CD8-positive, alpha-beta memory T cell (primary cell): ENCODE results near the gene THEMIS. TPM values are rescaled to one million over a fixed set of nuclear protein-coding genes. Genes with fewer than 3 reads are reported as not detected.
"Not testable (repeated sequence)": the region's sequence is repeated elsewhere in the genome, so short reads cannot be mapped to it uniquely, and the experiment has no call there.

Source experiments
- CTCF ChIA-PET: fragments of 350-600 bp; sonication (Branson Sonifier 250); formaldehyde crosslinking; loops from one replicate; lab custom pipeline; 2021; ENCODE audit warnings: antibody characterized with exemption; lab: Charles Lee
- POLR2A ChIA-PET: fragments of 350-600 bp; sonication (Branson Sonifier 250); formaldehyde crosslinking; loops from one replicate; lab custom pipeline; 2021; ENCODE audit warnings: antibody characterized with exemption; lab: Charles Lee
- DNase-seq, 5 donors: peaks; one replicate each; pipeline versions ENCODE4 v3.0.0 to v3.0.0-alpha.2; 2020 to 2022; ENCODE audit warnings: mixed read lengths in 1 of 5
- H3K27ac ChIP-seq: one replicate; pipeline ENCODE4 v1.7.0; 2013; ENCODE audit warnings: low read depth, mild to moderate bottlenecking, low read length, moderate library complexity
- H3K27me3 ChIP-seq: 2 replicates; pipeline ENCODE4 v1.7.0; 2013; ENCODE audit warnings: low read length, mild to moderate bottlenecking; ENCODE audit not compliant: insufficient read depth, poor library complexity, severe bottlenecking
- H3K36me3 ChIP-seq: 2 replicates; pipeline ENCODE4 v1.7.0; 2013; ENCODE audit warnings: mild to moderate bottlenecking, low read length, moderate library complexity; ENCODE audit not compliant: insufficient read depth
- H3K4me1 ChIP-seq: 2 replicates; pipeline ENCODE4 v1.7.0; 2013; ENCODE audit warnings: mild to moderate bottlenecking, low read length, moderate library complexity; ENCODE audit not compliant: insufficient read depth
- H3K4me3 ChIP-seq: 2 replicates; pipeline ENCODE4 v1.7.0; 2013; ENCODE audit warnings: mild to moderate bottlenecking, low read length
- H3K9me3 ChIP-seq: 2 replicates; pipeline ENCODE4 v1.7.0; 2013; ENCODE audit warnings: mild to moderate bottlenecking, low read length
- H3K27ac Mint-ChIP-seq, 8 donors: one replicate each; pipeline ENCODE4 v1.8.0; 2020 to 2021; ENCODE audit warnings: mixed read lengths in 8 of 8, mild to moderate bottlenecking in 6 of 8, inconsistent platforms in 3 of 8, moderate library complexity in 3 of 8
- H3K27me3 Mint-ChIP-seq, 2 donors: one replicate each; pipeline ENCODE4 v1.8.0; 2020 to 2021; ENCODE audit warnings: mixed read lengths in 2 of 2, mild to moderate bottlenecking in 1 of 2, moderate library complexity in 1 of 2
- H3K36me3 Mint-ChIP-seq, 3 donors: one replicate each; pipeline ENCODE4 v1.8.0; 2020 to 2021; ENCODE audit warnings: mixed read lengths in 3 of 3, inconsistent platforms in 1 of 3, mild to moderate bottlenecking in 1 of 3
- H3K4me1 Mint-ChIP-seq, 3 donors: one replicate each; pipeline ENCODE4 v1.8.0; 2020 to 2021; ENCODE audit warnings: mixed read lengths in 3 of 3, inconsistent platforms in 1 of 3, mild to moderate bottlenecking in 1 of 3
- H3K4me3 Mint-ChIP-seq, 7 donors: one replicate each; pipeline ENCODE4 v1.8.0; 2020 to 2021; ENCODE audit warnings: mixed read lengths in 7 of 7, mild to moderate bottlenecking in 6 of 7, moderate library complexity in 4 of 7, inconsistent platforms in 2 of 7
- H3K9me3 Mint-ChIP-seq, 5 donors: one replicate each; pipeline ENCODE4 v1.8.0; 2020 to 2022; ENCODE audit warnings: mixed read lengths in 5 of 5, mild to moderate bottlenecking in 3 of 5, moderate library complexity in 2 of 5, inconsistent platforms in 1 of 5
- polyA plus RNA-seq: library from polyadenylated mRNA; unstranded; fragments of 300-500 nt; fragmentation: Illumina TruSeq; gene quantifications from one replicate; pipeline ENCODE4 v1.2.3, GENCODE V29; 2021
- total RNA-seq, 2 experiments: library from RNA; stranded (reverse); gene quantifications; one replicate each; pipeline ENCODE4 v1.2.3, GENCODE V29; 2021

The THEMIS gene
- total and polyA plus RNA-seq, 3 experiments from 2014 or later: 39.9 to 107 (median 40.6) TPM

GRCh38 chr6:127894051-127894450 is 6.8 kb downstream of the THEMIS start:
- Mint-ChIP-seq H3K4me1 (peaks cover 62 to 83% (median 76%) of the 10 kb centered on the region in 3 donors), H3K4me3 (peak overlapping the region; percentile 72 to 88 (median 79)), H3K9me3 (peaks cover 0 to 4% (median 0%) of the 10 kb centered on the region in 5 donors), H3K27me3 (no peaks in the 10 kb centered on the region), H3K27ac (peak overlapping the region; percentile 83 to 99 (median 92)), H3K36me3 (peaks cover 22 to 42% (median 24%) of the 10 kb centered on the region in 3 donors)
- ChIA-PET CTCF (interaction anchor here (1.1 to 1.4 kb wide), 2 partner anchors 14 to 52 kb away, joined by 3 read pairs; no protein-coding TSS in a partner anchor), POLR2A (interaction anchor here (0.6 to 1.9 kb wide), 5 partner anchors 14 to 131 kb away, joined by 3 to 6 read pairs (median 4); no protein-coding TSS in a partner anchor)
- Histone ChIP-seq H3K9me3 (no peaks in the 10 kb centered on the region), H3K27me3 (no peaks in the 10 kb centered on the region), H3K27ac (peak overlapping the region; percentile 34), H3K4me1 (peaks cover 42% of the 10 kb centered on the region), H3K36me3 (no peaks in the 10 kb centered on the region), H3K4me3 (peak overlapping the region; percentile 18)
- peak in 1 of 5 donors; percentile 40 for DNase-seq

GRCh38 chr6:127893541-127893940 is 7.3 kb downstream of the THEMIS start:
- no peaks in the 10 kb centered on the region for H3K9me3 ChIP-seq
- peaks cover 0 to 2% (median 0%) of the 10 kb centered on the region in 5 donors for H3K9me3 Mint-ChIP-seq
- peak overlapping the region; percentile 72 to 88 (median 79) for H3K4me3 Mint-ChIP-seq
- H3K27ac Mint-ChIP-seq: peak overlapping the region; percentile 83 to 99 (median 92)
- POLR2A ChIA-PET: interaction anchor here (1.0 to 1.9 kb wide), 4 partner anchors 14 to 79 kb away, joined by 3 to 6 read pairs (median 4); no protein-coding TSS in a partner anchor
- CTCF ChIA-PET: interaction anchor here (1.4 to 1.9 kb wide), 2 partner anchors 24 to 53 kb away, joined by 3 to 7 read pairs; no protein-coding TSS in a partner anchor
- peak overlapping the region; percentile 34 for H3K27ac ChIP-seq
- peaks cover 58 to 83% (median 77%) of the 10 kb centered on the region in 3 donors for H3K4me1 Mint-ChIP-seq
- no peaks in the 10 kb centered on the region for H3K27me3 ChIP-seq
- H3K4me1 ChIP-seq: peaks cover 42% of the 10 kb centered on the region
- no peaks in the 10 kb centered on the region for H3K36me3 ChIP-seq
- H3K36me3 Mint-ChIP-seq: peaks cover 22 to 39% (median 22%) of the 10 kb centered on the region in 3 donors
- peak in 1 of 5 donors; percentile 23 for DNase-seq
- H3K4me3 ChIP-seq: peak overlapping the region; percentile 18
- no peaks in the 10 kb centered on the region for H3K27me3 Mint-ChIP-seq

- H3K4me3 Mint-ChIP-seq: peak overlapping the region; percentile 35 to 89 (median 54)
- DNase-seq: no peak
- Histone ChIP-seq H3K4me3 (peak overlapping the region; percentile 22), H3K27me3 (no peaks in the 10 kb centered on the region), H3K27ac (no peak overlapping the region), H3K4me1 (peaks cover 53% of the 10 kb centered on the region), H3K9me3 (no peaks in the 10 kb centered on the region), H3K36me3 (no peaks in the 10 kb centered on the region)
- CTCF ChIA-PET: interaction anchor here (1.1 to 1.9 kb wide), 3 partner anchors 26 to 112 kb away, joined by 3 to 7 read pairs (median 3); no protein-coding TSS in a partner anchor
- peak overlapping the region; percentile 69 to 99 (median 90) for H3K27ac Mint-ChIP-seq
- H3K27me3 Mint-ChIP-seq: no peaks in the 10 kb centered on the region
- H3K36me3 Mint-ChIP-seq: peaks cover 22 to 37% (median 30%) of the 10 kb centered on the region in 3 donors
- H3K9me3 Mint-ChIP-seq: no peaks in the 10 kb centered on the region
- POLR2A ChIA-PET: interaction anchor here (1.4 kb wide), 1 partner anchor 43 kb away, joined by 3 read pairs; no protein-coding TSS in a partner anchor
- H3K4me1 Mint-ChIP-seq: peaks cover 57 to 83% (median 79%) of the 10 kb centered on the region in 3 donors
These were observed 9.0 kb downstream of the THEMIS start for GRCh38 chr6:127891731-127892326.

- ChIA-PET CTCF (no interaction called here), POLR2A (no interaction called here)
- Mint-ChIP-seq H3K4me3 (peak overlapping the region in 6 of 7 donors; percentile 3 to 36 (median 27)), H3K27me3 (no peaks in the 10 kb centered on the region), H3K9me3 (peaks cover 0 to 4% (median 0%) of the 10 kb centered on the region in 5 donors), H3K27ac (peak overlapping the region; percentile 12 to 72 (median 46)), H3K36me3 (peaks cover 25 to 53% (median 37%) of the 10 kb centered on the region in 3 donors), H3K4me1 (peaks cover 66 to 96% (median 90%) of the 10 kb centered on the region in 3 donors)
- H3K27me3 ChIP-seq: no peaks in the 10 kb centered on the region
- no peak for DNase-seq
- no peaks in the 10 kb centered on the region for H3K9me3 ChIP-seq
- H3K4me3 ChIP-seq: no peak overlapping the region
- peaks cover 66% of the 10 kb centered on the region for H3K4me1 ChIP-seq
- no peak overlapping the region for H3K27ac ChIP-seq
- no peaks in the 10 kb centered on the region for H3K36me3 ChIP-seq
These were observed 14.3 kb downstream of the THEMIS start for GRCh38 chr6:127886603-127887002.

GRCh38 chr6:127884134-127884533 is 16.7 kb downstream of the THEMIS start:
- POLR2A ChIA-PET: no interaction called here
- H3K9me3 Mint-ChIP-seq: peaks cover 0 to 4% (median 0%) of the 10 kb centered on the region in 5 donors
- peak overlapping the region in 5 of 8 donors; percentile 30 to 77 (median 35) for H3K27ac Mint-ChIP-seq
- Histone ChIP-seq H3K27me3 (no peaks in the 10 kb centered on the region), H3K36me3 (no peaks in the 10 kb centered on the region), H3K27ac (no peak overlapping the region), H3K4me1 (peaks cover 77% of the 10 kb centered on the region), H3K9me3 (no peaks in the 10 kb centered on the region), H3K4me3 (no peak overlapping the region)
- no peak for DNase-seq
- CTCF ChIA-PET: no interaction called here
- H3K27me3 Mint-ChIP-seq: no peaks in the 10 kb centered on the region
- H3K4me3 Mint-ChIP-seq: peak overlapping the region in 6 of 7 donors; percentile 1 to 66 (median 18)
- H3K36me3 Mint-ChIP-seq: peaks cover 21 to 37% (median 28%) of the 10 kb centered on the region in 3 donors
- peaks cover 72 to 99% (median 93%) of the 10 kb centered on the region in 3 donors for H3K4me1 Mint-ChIP-seq

- not testable (repeated sequence) for H3K9me3 ChIP-seq, H3K36me3 ChIP-seq, DNase-seq, H3K4me3 Mint-ChIP-seq, H3K27ac ChIP-seq, H3K27ac Mint-ChIP-seq, H3K27me3 ChIP-seq, H3K9me3 Mint-ChIP-seq, H3K27me3 Mint-ChIP-seq, H3K4me3 ChIP-seq
- H3K36me3 Mint-ChIP-seq: peaks cover 15 to 29% (median 16%) of the 10 kb centered on the region in 3 donors
- ChIA-PET CTCF (interaction anchor here (1.8 kb wide), 1 partner anchor 26 kb away, joined by 5 read pairs; no protein-coding TSS in a partner anchor), POLR2A (interaction anchor here (0.6 kb wide), 1 partner anchor 73 kb away, joined by 4 read pairs; no protein-coding TSS in a partner anchor)
- H3K4me1 ChIP-seq: peaks cover 81% of the 10 kb centered on the region
- H3K4me1 Mint-ChIP-seq: peaks cover 81 to 99% (median 93%) of the 10 kb centered on the region in 3 donors
These were observed 18.9 kb downstream of the THEMIS start for GRCh38 chr6:127881949-127882348.

- H3K36me3 Mint-ChIP-seq: peaks cover 3 to 28% (median 9%) of the 10 kb centered on the region in 3 donors
- Histone ChIP-seq H3K27me3 (no peaks in the 10 kb centered on the region), H3K4me1 (peaks cover 72% of the 10 kb centered on the region), H3K36me3 (no peaks in the 10 kb centered on the region), H3K27ac (no peak overlapping the region), H3K4me3 (no peak overlapping the region), H3K9me3 (no peaks in the 10 kb centered on the region)
- H3K4me3 Mint-ChIP-seq: peak overlapping the region; percentile 35 to 84 (median 80)
- H3K27ac Mint-ChIP-seq: peak overlapping the region in 5 of 8 donors; percentile 35 to 86 (median 72)
- DNase-seq: peak in 1 of 5 donors; percentile 41
- POLR2A ChIA-PET: interaction anchor here (0.5 to 1.0 kb wide), 7 partner anchors 10 to 734 kb away, joined by 3 to 6 read pairs (median 3); no protein-coding TSS in a partner anchor
- H3K27me3 Mint-ChIP-seq: no peaks in the 10 kb centered on the region
- H3K4me1 Mint-ChIP-seq: peaks cover 79 to 97% (median 92%) of the 10 kb centered on the region in 3 donors
- CTCF ChIA-PET: interaction anchor here (0.7 to 1.8 kb wide), 2 partner anchors 20 to 25 kb away, joined by 3 to 5 read pairs; partner anchors contain the start of gene THEMIS
- H3K9me3 Mint-ChIP-seq: no peaks in the 10 kb centered on the region
These were observed 20.4 kb downstream of the THEMIS start for GRCh38 chr6:127880429-127880828.
